Left renal pelvis (tissue), 4 donors: ENCODE data around the gene TMED8. TPM values are rescaled to one million over a fixed set of nuclear protein-coding genes. Genes with fewer than 3 reads are reported as not detected.
"Not testable (repeated sequence)": the region's sequence is repeated elsewhere in the genome, so short reads cannot be mapped to it uniquely, and the experiment has no call there.

Source experiments
- DNase-seq, 4 donors: peaks; one replicate each; pipeline ENCODE4 v3.0.0-alpha.2; 2013; ENCODE audit warnings: low read depth in 4 of 4, low spot score in 3 of 4
- polyA plus RNA-seq, 4 donors: library from polyadenylated mRNA; unstranded; fragments of 120-200 nt; gene quantifications; one replicate each; pipeline ENCODE4 v1.2.1, GENCODE V29; 2013; ENCODE audit not compliant: insufficient read length in 4 of 4

TMED8 gene
- polyA plus RNA-seq, 4 donors: 11.1 to 24.4 (median 22.4) TPM

GRCh38 chr14:77369285-77369684 is 7.6 kb downstream of the TMED8 start:
- DNase-seq: no peak

GRCh38 chr14:77364146-77364545 is 12.7 kb downstream of the TMED8 start:
- no peak for DNase-seq

- no peak for DNase-seq
These were observed 17.3 kb downstream of the TMED8 start for GRCh38 chr14:77359626-77360025.

- no peak for DNase-seq
These were observed 20.0 kb downstream of the TMED8 start for GRCh38 chr14:77356899-77357298.

- DNase-seq: no peak
These were observed 21.1 kb downstream of the TMED8 start for GRCh38 chr14:77355811-77356210.

GRCh38 chr14:77353469-77354141 is 23.3 kb downstream of the TMED8 start:
- DNase-seq: no peak

- DNase-seq: peak in 2 of 4 donors; percentile 12 to 21
These were observed 29.1 kb downstream of the TMED8 start for GRCh38 chr14:77347751-77348150.

- DNase-seq: no peak
These were observed 30.4 kb downstream of the TMED8 start for GRCh38 chr14:77346495-77346894.

GRCh38 chr14:77344377-77344996 is 32.4 kb downstream of the TMED8 start:
- no peak for DNase-seq

- no peak for DNase-seq
These were observed 33.2 kb downstream of the TMED8 start for GRCh38 chr14:77343662-77344061.

GRCh38 chr14:77342726-77343397 is 34.0 kb downstream of the TMED8 start:
- no peak for DNase-seq

- DNase-seq: no peak
These were observed 36.5 kb downstream of the TMED8 start for GRCh38 chr14:77340389-77340788.

- DNase-seq: no peak
These were observed 37.5 kb downstream of the TMED8 start for GRCh38 chr14:77339407-77339806.

GRCh38 chr14:77338302-77338701 is 38.6 kb downstream of the TMED8 start:
- DNase-seq: no peak

GRCh38 chr14:77337880-77338279 is 39.0 kb downstream of the TMED8 start:
- no peak for DNase-seq

GRCh38 chr14:77337255-77337654 is 39.6 kb downstream of the TMED8 start:
- not testable (repeated sequence) for DNase-seq

- no peak for DNase-seq
These were observed 41.3 kb downstream of the TMED8 start for GRCh38 chr14:77335576-77335975.

- DNase-seq: no peak
These were observed 47.0 kb downstream of the TMED8 start for GRCh38 chr14:77329872-77330271.

- DNase-seq: no peak
These were observed 49.8 kb downstream of the TMED8 start for GRCh38 chr14:77327111-77327510.

- no peak for DNase-seq
These were observed 51.2 kb downstream of the TMED8 start for GRCh38 chr14:77325746-77326094.

- no peak for DNase-seq
These were observed 51.8 kb downstream of the TMED8 start for GRCh38 chr14:77324816-77325745.
